Measurements from ENCODE around the gene RHOBTB3.

- TF ChIP-seq POLR2A (IDR thresholded peaks at IDR 0.05), result no peak
- no peak for TF ChIP-seq CTCF (IDR thresholded peaks at IDR 0.05)
- no peak for TF ChIP-seq POLR2AphosphoS5 (IDR thresholded peaks at IDR 0.05)
Observed at GRCh38 chr5:95768731-95769130, 37.6 kb downstream of the RHOBTB3 start.
